Posterior vena cava (tissue), 2 donors: ENCODE results near the gene LGR5. TPM values are rescaled to one million over a fixed set of nuclear protein-coding genes. Genes with fewer than 3 reads are reported as not detected.
"Not testable (repeated sequence)": the region's sequence is repeated elsewhere in the genome, so short reads cannot be mapped to it uniquely, and the experiment has no call there.

Experiments used
- DNase-seq: peaks from one replicate; pipeline ENCODE4 v3.0.0-alpha.2; 2020; ENCODE audit warnings: low spot score
- intact Hi-C, 2 donors: fragments of 100-400 bp; cut with DNase I; formaldehyde crosslinking; loops; one replicate each; pipeline versions ENCODE4 v1.14.1 to v1.14.2; 2022 to 2023
- total RNA-seq, 2 donors: library from RNA; stranded (reverse); fragmentation: NEBNext Ultra II Directional; extraction: Animal tissue kit (Norgen Biotek cat#: 25700); gene quantifications; one replicate each; pipeline ENCODE4 v1.2.1, GENCODE V29; 2021
- donor health status: DM: yes; HTN: yes; CAD: no.
- donor health status: DM: yes; HTN: yes; CAD: no.

Gene LGR5
- total RNA-seq, 2 donors from 2014 or later: 0.38 to 1.3 TPM

- intact Hi-C loops: no loop called here
- no peak for DNase-seq
These were observed 22.3 kb downstream of the LGR5 start for GRCh38 chr12:71461787-71462328.

- intact Hi-C loops: no loop called here
These were observed 26.2 kb downstream of the LGR5 start for GRCh38 chr12:71465796-71466195.

GRCh38 chr12:71469258-71469750 lies 29.7 kb downstream of the LGR5 start:
- intact Hi-C loops: no loop called here
- no peak for DNase-seq

More at GRCh38 chr12:71465796-71466195, 26.2 kb downstream of the LGR5 start:
- DNase-seq: no peak

GRCh38 chr12:71472441-71472911 lies 32.9 kb downstream of the LGR5 start:
- intact Hi-C loops: no loop called here
- no peak for DNase-seq

GRCh38 chr12:71474791-71475190 lies 35.2 kb downstream of the LGR5 start:
- no peak for DNase-seq
- intact Hi-C loops: no loop called here

GRCh38 chr12:71475280-71475679 lies 35.7 kb downstream of the LGR5 start:
- no peak for DNase-seq
- intact Hi-C loops: no loop called here

- DNase-seq: no peak
- intact Hi-C loops: no loop called here
These were observed 36.9 kb downstream of the LGR5 start for GRCh38 chr12:71476513-71476912.

GRCh38 chr12:71477609-71478008 lies 38.0 kb downstream of the LGR5 start:
- intact Hi-C loops: no loop called here

GRCh38 chr12:71478270-71478669 lies 38.7 kb downstream of the LGR5 start:
- intact Hi-C loops: no loop called here
- DNase-seq: no peak

More at GRCh38 chr12:71477609-71478008, 38.0 kb downstream of the LGR5 start:
- DNase-seq: no peak

GRCh38 chr12:71484272-71484905 lies 44.8 kb downstream of the LGR5 start:
- DNase-seq: no peak
- intact Hi-C loops: no loop called here

GRCh38 chr12:71490844-71491243 lies 51.2 kb downstream of the LGR5 start:
- not testable (repeated sequence) for DNase-seq
- intact Hi-C loops: loop anchor here in 1 of 2 donors (5.0 kb wide), 1 partner anchor 404 kb away; no protein-coding TSS in a partner anchor

- intact Hi-C loops: loop anchor here in 1 of 2 donors (5.0 kb wide), 1 partner anchor 405 kb away; no protein-coding TSS in a partner anchor
- no peak for DNase-seq
These were observed 53.0 kb downstream of the LGR5 start for GRCh38 chr12:71492604-71493003.

GRCh38 chr12:71499834-71500233 lies 60.2 kb downstream of the LGR5 start:
- DNase-seq: no peak
- intact Hi-C loops: no loop called here

GRCh38 chr12:71503579-71504391 lies 64.2 kb downstream of the LGR5 start:
- DNase-seq: no peak
- intact Hi-C loops: no loop called here

- no peak for DNase-seq
- intact Hi-C loops: no loop called here
These were observed 64.9 kb downstream of the LGR5 start for GRCh38 chr12:71504476-71504875.

- DNase-seq: no peak
- intact Hi-C loops: no loop called here
These were observed 70.1 kb downstream of the LGR5 start for GRCh38 chr12:71509705-71510104.

- intact Hi-C loops: no loop called here
- DNase-seq: no peak
These were observed 77.7 kb downstream of the LGR5 start for GRCh38 chr12:71517145-71517846.

GRCh38 chr12:71521125-71521524 lies 81.5 kb downstream of the LGR5 start:
- intact Hi-C loops: no loop called here
- DNase-seq: no peak

- intact Hi-C loops: no loop called here
These were observed 85.0 kb downstream of the LGR5 start for GRCh38 chr12:71524626-71525025.

More at GRCh38 chr12:71524626-71525025, 85.0 kb downstream of the LGR5 start:
- DNase-seq: no peak
